Activated gamma-delta T cell (primary cell): Measurements from ENCODE around the gene DLG2.
A peak's percentile ranks its signal among the peaks of the same experiment; 100 is the strongest.
"Not testable (repeated sequence)": the region's sequence is repeated elsewhere in the genome, so short reads cannot be mapped to it uniquely, and the experiment has no call there.

Experiments
- DNase-seq: peaks from one replicate; lab custom pipeline; 2025; lab: John Stamatoyannopoulos, UW

The DLG2 gene

DNA sequence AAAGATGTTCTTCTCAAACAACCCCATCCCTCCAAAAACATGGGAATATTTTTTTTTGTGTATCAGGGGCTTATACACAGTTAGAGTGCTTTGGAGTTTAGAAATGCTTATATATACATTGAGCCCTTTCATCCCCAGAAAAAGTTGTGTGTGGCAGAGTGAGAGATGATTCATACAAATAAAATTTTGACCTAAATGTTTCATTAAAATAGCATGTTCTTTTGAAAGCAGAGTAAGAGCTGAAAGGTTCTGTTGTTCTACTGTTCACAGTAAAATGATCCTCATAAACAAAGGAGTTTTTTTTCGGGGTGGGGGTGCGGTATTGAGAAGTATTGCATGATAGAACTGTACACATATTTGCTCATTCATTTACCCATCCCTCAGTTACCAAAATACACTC lies 512.4 kb downstream of the DLG2 start:
- no peak for DNase-seq

GRCh38 chr11:85110246-85110645 lies 516.9 kb downstream of the DLG2 start:
- not testable (repeated sequence) for DNase-seq

GRCh38 chr11:85109141-85109540 lies 518.0 kb downstream of the DLG2 start:
- no peak for DNase-seq

GRCh38 chr11:85105868-85106267 lies 521.3 kb downstream of the DLG2 start:
- DNase-seq = no peak

DNA sequence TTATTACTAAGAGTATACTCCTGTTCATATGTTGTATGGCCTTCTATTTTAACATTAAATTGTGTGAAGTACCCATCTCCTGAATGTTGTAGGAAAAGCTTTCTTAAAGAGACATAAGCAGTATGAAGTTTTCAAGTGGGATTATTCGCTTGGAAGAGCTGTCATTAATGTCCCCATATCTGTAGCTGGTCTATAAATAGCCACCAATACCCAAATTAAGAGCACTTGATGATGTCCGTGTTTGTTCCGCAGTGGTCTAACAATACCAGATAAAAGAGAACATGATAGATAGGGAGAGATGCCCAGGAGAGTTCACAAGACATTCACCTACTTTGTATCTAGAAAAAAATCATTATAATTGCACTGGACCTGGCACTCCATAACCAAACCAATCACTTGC lies 527.6 kb downstream of the DLG2 start:
- no peak for DNase-seq

DNA sequence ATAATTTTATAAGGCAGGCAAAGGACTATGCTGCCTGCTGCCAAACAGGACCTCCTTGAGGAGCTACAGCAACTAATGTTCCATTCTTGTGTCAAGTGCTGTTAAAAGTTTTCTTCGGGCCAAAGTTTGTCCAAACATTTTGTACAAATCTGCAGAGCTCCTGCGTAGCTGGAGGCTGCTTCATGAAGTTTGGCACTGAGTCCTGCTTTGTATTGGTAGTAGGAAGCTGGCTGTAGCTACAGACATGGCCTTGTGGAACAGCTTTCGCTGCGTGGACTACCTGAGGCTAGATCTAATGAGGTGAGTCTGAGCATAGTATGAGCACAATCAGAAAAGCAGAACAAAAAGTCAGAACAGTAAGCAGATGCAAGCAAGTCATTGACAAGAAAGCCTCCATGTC lies 528.1 kb downstream of the DLG2 start:
- DNase-seq = no peak

- DNase-seq = no peak
These were observed 530.2 kb downstream of the DLG2 start for GRCh38 chr11:85096939-85097338.

- DNase-seq = no peak
These were observed 531.9 kb downstream of the DLG2 start for GRCh38 chr11:85095239-85095638.

- no peak for DNase-seq
These were observed 532.3 kb downstream of the DLG2 start for GRCh38 chr11:85094795-85095194.

GRCh38 chr11:85089654-85090053 lies 537.5 kb downstream of the DLG2 start:
- DNase-seq = no peak

- no peak for DNase-seq
These were observed 538.9 kb downstream of the DLG2 start for GRCh38 chr11:85088286-85088685.

DNA sequence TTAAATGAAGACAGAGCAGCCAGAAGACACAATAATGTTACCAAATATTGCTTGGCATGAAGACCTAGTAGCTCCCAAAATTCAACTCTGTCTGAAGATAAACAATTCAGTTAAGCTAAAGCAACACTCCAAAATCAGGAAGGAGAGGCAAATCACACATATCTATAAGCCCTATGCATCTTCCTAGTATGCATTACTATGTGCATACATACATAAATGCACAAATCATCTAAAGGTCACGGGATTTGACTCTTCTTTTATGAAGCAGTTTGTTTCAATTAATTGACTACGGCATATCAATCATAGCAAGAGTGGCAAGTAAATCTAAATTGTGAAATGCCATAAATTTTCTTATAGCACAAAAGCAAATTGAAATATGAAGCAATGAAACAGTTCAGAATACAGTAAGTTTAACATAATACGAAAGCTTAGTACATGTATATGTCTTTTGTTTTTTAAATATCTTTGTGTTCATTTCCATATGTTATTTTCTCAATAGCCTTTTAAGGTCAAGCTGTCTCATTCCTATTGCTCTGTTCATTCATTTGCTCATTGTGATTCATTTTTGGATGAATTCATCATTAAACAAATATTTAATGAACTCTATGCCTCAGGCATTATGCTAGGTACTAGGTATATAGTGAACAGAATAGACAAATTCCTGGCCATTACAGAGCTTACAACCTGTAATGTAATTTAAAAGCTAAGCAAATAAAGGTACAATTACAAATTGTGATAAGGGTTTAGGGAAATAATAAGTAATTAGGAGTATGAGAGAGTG lies 540.5 kb downstream of the DLG2 start:
- DNase-seq = no peak

DNA sequence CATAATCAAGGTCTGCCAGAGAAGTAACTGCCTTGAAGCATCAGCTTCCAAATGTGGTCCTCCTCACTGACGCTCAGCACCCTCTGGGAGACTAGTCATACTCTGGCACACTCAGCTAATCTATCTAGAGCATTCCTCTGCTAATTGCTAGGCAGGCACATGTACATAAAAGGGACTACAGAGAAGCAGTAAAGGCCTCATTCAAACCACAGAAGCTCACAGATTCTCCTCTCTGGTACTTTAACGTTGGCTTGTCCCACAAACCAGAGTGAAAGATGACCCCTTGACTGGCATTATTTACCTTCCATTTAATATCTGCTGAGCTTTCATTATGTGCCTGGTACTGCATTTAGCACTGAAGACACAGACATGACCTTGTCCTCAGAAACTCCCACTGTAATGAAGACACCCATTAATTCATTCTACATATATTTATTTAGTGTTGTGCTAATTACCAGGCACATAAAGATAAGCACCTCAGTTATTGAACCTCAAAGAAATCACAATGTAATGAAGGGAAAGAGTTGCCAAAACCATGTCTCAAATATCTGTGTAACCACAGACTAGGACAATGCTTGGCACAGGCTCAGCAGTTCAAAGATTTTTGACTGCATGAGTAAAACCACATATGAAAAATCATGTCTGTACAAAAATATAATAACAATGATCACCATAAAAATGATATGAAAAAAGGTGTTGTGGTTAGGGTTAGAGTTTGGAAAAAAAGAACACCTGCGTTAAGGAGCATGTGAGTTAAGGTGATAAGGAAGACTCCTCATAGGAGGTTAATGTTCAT lies 550.4 kb downstream of the DLG2 start:
- no peak for DNase-seq

GRCh38 chr11:85062659-85063058 lies 564.5 kb downstream of the DLG2 start:
- DNase-seq = no peak

- no peak for DNase-seq
These were observed 574.5 kb downstream of the DLG2 start for GRCh38 chr11:85052636-85053035.

DNA sequence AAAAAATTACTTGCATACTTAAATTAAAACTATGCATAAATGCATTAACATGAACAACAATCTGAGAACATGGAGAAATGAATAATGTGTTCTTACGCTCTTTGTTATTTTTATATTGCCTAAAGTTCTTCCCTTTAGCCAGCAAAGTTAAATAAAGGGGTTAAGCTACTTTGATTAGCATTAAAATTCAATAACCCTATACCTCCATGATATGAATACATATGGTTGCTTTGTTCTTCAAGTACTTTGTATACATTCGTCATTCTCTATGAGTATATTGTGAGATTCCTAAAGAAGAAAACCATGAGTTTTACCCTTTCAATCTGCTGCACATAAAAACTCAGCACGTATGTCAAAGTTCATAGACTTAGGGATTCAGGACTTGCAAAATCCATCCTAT lies 578.3 kb downstream of the DLG2 start:
- DNase-seq = no peak

GRCh38 chr11:85045716-85046115 lies 581.4 kb downstream of the DLG2 start:
- DNase-seq = no peak

- no peak for DNase-seq
These were observed 582.2 kb downstream of the DLG2 start for GRCh38 chr11:85044911-85045310.

DNA sequence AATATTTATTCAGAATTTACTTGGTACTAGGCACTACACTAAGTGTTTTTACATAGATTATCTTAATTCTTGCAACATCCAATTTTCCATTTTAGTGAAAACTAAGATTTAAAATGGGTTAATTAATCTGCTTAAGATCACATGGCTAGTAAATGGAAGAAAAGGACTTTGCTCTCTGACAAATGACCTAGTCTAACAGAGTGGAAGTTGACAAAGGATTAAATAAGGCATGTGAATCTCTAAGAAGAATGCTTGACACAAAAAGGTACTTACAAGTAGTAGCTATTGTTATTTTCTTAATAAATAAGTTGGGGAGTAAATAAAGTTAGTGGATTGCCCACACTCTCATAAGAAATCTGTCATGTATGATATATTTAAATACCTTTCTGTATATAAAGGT lies 584.8 kb downstream of the DLG2 start:
- DNase-seq = no peak

- no peak for DNase-seq
These were observed 587.0 kb downstream of the DLG2 start for GRCh38 chr11:85040166-85040565.

DNA sequence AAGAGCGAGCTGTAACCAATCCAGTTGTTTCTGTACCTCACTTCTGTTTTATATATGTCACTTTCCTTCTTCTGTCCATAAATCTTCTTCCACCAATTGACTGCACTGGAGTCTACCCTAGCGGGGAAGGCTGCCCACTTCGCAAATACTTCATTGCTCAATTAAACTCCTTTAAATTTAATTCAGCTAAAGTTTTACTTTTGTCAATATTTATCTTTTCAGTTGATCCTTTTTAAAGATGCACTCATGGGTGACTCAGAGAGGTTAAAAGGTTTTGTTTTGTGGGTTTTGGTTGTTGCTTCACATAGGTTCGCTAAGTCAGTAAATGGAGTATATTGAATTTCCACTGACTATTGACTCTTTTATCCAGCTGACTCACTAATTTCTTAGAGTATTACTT lies 597.2 kb downstream of the DLG2 start:
- DNase-seq = no peak

DNA sequence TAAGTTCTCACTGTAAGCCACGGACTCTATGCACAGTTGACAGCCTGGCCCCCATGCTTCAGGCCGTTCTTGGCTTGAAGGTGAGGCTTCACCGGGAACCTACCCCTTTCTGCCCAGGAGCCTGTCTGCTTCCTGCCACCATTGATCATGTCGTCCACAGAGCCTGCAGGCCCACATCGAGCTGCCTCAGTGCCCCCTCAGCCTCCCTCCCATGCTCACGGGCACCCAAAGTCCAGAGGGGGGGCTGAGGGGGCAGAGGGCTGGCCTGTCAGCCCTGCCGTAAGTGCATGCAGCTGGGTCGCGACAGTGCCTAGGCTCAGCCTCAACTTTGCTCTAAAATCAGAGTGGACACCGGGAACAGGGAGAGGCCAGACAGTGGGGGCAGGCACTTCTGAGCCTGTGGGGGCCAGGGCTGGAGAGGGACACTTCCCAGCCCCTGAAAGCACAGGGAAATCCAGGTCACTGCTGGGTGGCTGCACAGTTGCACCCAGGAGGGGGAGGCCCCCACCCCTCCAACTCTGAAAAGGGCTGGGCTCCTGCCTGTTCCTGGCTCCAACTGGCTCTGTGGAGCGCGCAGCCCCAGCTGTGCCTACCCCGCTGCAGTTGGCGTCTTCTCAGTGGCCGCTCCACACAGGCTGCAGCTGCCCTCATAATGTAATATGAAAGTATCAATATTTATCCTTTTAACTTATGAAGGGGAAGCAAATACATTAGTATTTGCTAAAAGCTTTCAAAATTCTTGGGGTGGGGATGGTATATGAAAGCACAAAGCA lies 598.6 kb downstream of the DLG2 start:
- DNase-seq = peak; percentile 10

DNA sequence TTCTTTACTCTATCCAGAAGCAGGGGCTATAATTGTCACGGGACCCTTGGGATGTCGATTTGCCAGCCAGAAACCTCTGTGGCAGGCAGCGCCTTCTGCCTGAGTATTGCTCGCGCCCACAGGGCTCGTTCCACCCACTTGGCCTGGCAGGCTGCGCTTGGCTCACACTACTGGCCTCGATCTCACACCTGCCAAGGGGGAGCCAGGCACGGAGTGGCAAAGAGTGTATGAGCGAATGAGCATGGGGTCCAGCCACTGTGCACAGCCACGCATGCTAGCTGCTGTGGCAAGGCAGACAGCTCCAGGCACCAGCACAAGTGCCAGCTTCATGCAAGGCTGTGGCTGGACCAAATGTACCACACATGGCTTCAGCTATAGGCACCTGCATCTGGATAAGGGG lies 599.8 kb downstream of the DLG2 start:
- no peak for DNase-seq
